Hepatocyte (in vitro differentiated cells): ENCODE results near the gene HOXA11. TPM values are rescaled to one million over a fixed set of nuclear protein-coding genes. Genes with fewer than 3 reads are reported as not detected.

Experiments used
- DNase-seq: peaks from one replicate; pipeline ENCODE4 v3.0.0-alpha.2; 2016; ENCODE audit warnings: low spot score
- H2AFZ ChIP-seq: fragments of 200-600 bp; sonication (generic); 2 replicates; pipeline ENCODE4 v1.6.0; 2016; ENCODE audit warnings: antibody characterized with exemption, mild to moderate bottlenecking
- H3K27ac ChIP-seq: fragments of 200-600 bp; sonication (generic); 2 replicates; pipeline ENCODE4 v1.5.1; 2016; ENCODE audit warnings: mild to moderate bottlenecking
- H3K27me3 ChIP-seq: fragments of 200-600 bp; sonication (generic); 2 replicates; pipeline ENCODE4 v1.6.1; 2016
- H3K36me3 ChIP-seq: fragments of 200-600 bp; sonication (generic); replicated peaks from 2 replicates; pipeline ENCODE4 v1.5.1; 2016; ENCODE audit warnings: low read depth; ENCODE audit not compliant: insufficient read depth
- H3K4me1 ChIP-seq: fragments of 200-600 bp; sonication (generic); 2 replicates; pipeline ENCODE4 v1.5.1; 2016; ENCODE audit warnings: mild to moderate bottlenecking, moderate library complexity; ENCODE audit not compliant: insufficient read depth
- H3K4me2 ChIP-seq: fragments of 200-600 bp; sonication (generic); 2 replicates; pipeline ENCODE4 v1.6.0; 2016
- H3K4me3 ChIP-seq: fragments of 200-600 bp; sonication (generic); 2 replicates; pipeline ENCODE4 v1.5.1; 2016; ENCODE audit warnings: mild to moderate bottlenecking
- H3K79me2 ChIP-seq: fragments of 200-600 bp; sonication (generic); 2 replicates; pipeline ENCODE4 v1.6.0; 2017; ENCODE audit warnings: mild to moderate bottlenecking
- H3K9me2 ChIP-seq: fragments of 200-600 bp; sonication (generic); replicated peaks from 2 replicates; pipeline ENCODE4 v1.6.0; 2017; ENCODE audit warnings: mild to moderate bottlenecking; ENCODE audit not compliant: insufficient read depth
- H3K9me3 ChIP-seq: fragments of 200-600 bp; sonication (generic); 2 replicates; pipeline ENCODE4 v1.5.1; 2016; ENCODE audit warnings: low read depth, mild to moderate bottlenecking
- H4K20me1 ChIP-seq: fragments of 200-600 bp; sonication (generic); 2 replicates; pipeline ENCODE4 v1.6.0; 2016; ENCODE audit warnings: mild to moderate bottlenecking; ENCODE audit not compliant: insufficient read depth, poor library complexity, severe bottlenecking
- EZH2 ChIP-seq: fragments of 200-600 bp; sonication (generic); IDR thresholded peaks from 2 replicates; pipeline ENCODE4 v1.6.1; 2016; ENCODE audit warnings: antibody characterized with exemption, mild to moderate bottlenecking, borderline replicate concordance
- EZH2phosphoT487 ChIP-seq: fragments of 200-600 bp; sonication (generic); IDR thresholded peaks from one replicate; pipeline ENCODE4 v1.6.1; 2018; ENCODE audit warnings: antibody characterized with exemption, mild to moderate bottlenecking, low read depth, moderate library complexity; ENCODE audit not compliant: unreplicated experiment, severe bottlenecking
- WGBS: methylation state at CpG from one replicate; pipeline ENCODE4 v1.1.6; 2016; ENCODE audit warnings: low lambda C conversion rate; ENCODE audit errors: missing lambda C conversion rate; 5-methylcytosine and 5-hydroxymethylcytosine counted together
- polyA plus RNA-seq: library from polyadenylated mRNA; unstranded; fragments of >200 nt; fragmentation: Nextera tagmentation; extraction: Ambion mirVana; gene quantifications from 2 replicates; pipeline ENCODE4 v1.2.1, GENCODE V29; 2016
- total RNA-seq: library from RNA; depleted of rRNA; stranded (reverse); fragments of >200 nt; gene quantifications from 2 replicates; pipeline ENCODE4 v1.2.3, GENCODE V29; 2014
- TF ChIP-seq, protein P1 (sequence below): fragments of 200-600 bp; sonication (generic); IDR thresholded peaks from 2 replicates; pipeline ENCODE4 v1.5.1; 2016; ENCODE audit warnings: antibody characterized with exemption, mild to moderate bottlenecking; ENCODE audit not compliant: poor library complexity

HOXA11 gene
- total and polyA plus RNA-seq, 2 experiments from 2014 or later = 6.4 to 7.6 TPM

DNA sequence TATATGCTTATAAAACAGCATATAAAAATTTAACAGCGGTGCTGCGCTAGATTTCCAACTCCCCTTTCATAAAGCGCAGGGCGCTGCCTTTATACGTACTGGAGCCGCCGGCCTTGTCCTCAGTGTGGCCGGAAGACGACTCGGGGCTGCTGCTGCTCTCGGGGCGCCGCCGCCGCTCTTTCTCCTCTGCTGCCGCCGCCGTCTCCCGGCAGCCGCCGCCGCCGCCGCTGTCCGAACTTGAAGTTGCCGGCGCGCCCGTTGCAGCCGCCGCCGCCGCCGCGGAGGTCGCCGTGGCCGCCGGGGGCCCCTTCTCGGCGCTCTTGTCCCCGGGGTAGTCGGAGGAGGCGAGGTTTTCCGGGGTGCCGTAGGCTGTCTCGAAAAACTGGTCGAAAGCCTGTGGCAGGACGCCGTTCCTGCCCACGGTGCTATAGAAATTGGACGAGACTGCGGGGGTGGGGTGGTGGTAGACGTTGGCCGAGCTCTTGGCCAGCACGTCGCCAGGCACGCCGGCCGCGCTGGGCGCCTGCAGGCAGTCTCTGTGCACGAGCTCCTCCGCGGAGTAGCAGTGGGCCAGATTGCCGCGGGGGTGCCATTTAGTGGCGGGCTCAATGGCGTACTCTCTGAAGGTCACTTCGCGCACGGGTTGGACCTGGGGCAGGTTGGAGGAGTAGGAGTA lies 557 bp downstream of the HOXA11 start:
- peaks cover 90% of the 10 kb centered on the region for H3K27me3 ChIP-seq
- H3K9me3 ChIP-seq = no peaks in the 10 kb centered on the region
- peak overlapping the region; percentile 96 for H3K4me2 ChIP-seq
- WGBS = 2% methylated on average over 72 of the region's 72 CpGs
- H3K4me1 ChIP-seq = peaks cover 33% of the 10 kb centered on the region
- H3K4me3 ChIP-seq = peak overlapping the region; percentile 77
- H4K20me1 ChIP-seq = no peaks in the 10 kb centered on the region
- peaks cover 84% of the 10 kb centered on the region for H3K79me2 ChIP-seq
- peak overlapping the region; percentile 90 for H3K27ac ChIP-seq
- H3K36me3 ChIP-seq = no peaks in the 10 kb centered on the region
- TF ChIP-seq, protein P1, sequence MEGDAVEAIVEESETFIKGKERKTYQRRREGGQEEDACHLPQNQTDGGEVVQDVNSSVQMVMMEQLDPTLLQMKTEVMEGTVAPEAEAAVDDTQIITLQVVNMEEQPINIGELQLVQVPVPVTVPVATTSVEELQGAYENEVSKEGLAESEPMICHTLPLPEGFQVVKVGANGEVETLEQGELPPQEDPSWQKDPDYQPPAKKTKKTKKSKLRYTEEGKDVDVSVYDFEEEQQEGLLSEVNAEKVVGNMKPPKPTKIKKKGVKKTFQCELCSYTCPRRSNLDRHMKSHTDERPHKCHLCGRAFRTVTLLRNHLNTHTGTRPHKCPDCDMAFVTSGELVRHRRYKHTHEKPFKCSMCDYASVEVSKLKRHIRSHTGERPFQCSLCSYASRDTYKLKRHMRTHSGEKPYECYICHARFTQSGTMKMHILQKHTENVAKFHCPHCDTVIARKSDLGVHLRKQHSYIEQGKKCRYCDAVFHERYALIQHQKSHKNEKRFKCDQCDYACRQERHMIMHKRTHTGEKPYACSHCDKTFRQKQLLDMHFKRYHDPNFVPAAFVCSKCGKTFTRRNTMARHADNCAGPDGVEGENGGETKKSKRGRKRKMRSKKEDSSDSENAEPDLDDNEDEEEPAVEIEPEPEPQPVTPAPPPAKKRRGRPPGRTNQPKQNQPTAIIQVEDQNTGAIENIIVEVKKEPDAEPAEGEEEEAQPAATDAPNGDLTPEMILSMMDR = no peak
- TF ChIP-seq EZH2 = peak; percentile 90
- H2AFZ ChIP-seq = peak overlapping the region; percentile 57
- no peaks in the 10 kb centered on the region for H3K9me2 ChIP-seq
- DNase-seq = no peak

- Histone ChIP-seq H3K9me3 (no peaks in the 10 kb centered on the region), H4K20me1 (no peaks in the 10 kb centered on the region), H3K27ac (peak overlapping the region; percentile 90), H2AFZ (peak overlapping the region; percentile 57), H3K27me3 (peaks cover 90% of the 10 kb centered on the region), H3K4me2 (peak overlapping the region; percentile 96), H3K4me3 (peak overlapping the region; percentile 77), H3K79me2 (peaks cover 84% of the 10 kb centered on the region), H3K36me3 (no peaks in the 10 kb centered on the region), H3K9me2 (no peaks in the 10 kb centered on the region), H3K4me1 (peaks cover 27% of the 10 kb centered on the region)
- no peak for DNase-seq
- under 1% methylated on average over 30 of the region's 30 CpGs for WGBS
- TF ChIP-seq EZH2 = no peak
- no peak for TF ChIP-seq EZH2phosphoT487
- TF ChIP-seq, protein P1 = no peak
These were observed 1.2 kb downstream of the HOXA11 start for GRCh38 chr7:27183682-27184336.

DNA sequence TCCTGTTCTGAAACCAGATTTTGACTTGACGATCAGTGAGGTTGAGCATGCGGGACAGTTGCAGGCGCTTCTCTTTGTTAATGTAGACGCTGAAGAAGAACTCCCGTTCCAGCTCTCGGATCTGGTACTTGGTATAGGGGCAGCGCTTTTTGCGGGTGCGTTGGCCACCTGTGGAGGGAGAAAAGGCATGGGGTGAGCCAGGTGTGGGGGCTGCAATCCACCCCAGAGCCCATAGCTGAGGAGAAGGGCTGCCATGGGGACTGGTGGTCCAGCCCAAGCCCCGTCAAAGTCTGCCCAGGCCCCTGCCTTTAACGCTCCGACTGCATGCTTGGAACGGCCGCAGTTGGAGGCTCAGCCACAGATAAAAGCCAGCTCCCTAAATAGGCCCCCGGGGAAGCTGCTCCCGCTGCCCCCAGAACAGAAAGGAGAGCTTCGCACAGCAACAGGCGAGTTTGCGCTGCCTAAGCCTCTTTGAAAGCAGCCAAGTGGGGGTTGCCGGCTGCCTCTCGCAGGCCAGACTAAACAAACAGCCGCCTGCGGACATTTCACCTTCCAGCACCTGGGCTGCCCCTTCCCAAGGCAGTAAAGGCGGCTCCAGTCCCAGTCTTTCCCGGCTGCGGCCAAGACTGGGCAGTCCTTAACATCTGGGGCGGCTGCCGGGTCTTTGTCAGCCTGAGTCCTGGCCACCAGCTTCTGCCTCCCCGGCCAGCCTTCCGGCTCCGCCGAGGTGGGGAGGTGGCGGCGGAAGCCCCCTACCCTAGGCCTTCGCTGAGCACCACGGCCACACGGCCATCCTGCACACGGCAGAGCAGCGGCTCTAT lies 2.0 kb downstream of the HOXA11 start:
- TF ChIP-seq EZH2 (no peak), EZH2phosphoT487 (peak; percentile 22)
- TF ChIP-seq, protein P1 = no peak
- 5% methylated on average over 39 of the region's 39 CpGs for WGBS
- Histone ChIP-seq H3K36me3 (no peaks in the 10 kb centered on the region), H3K4me1 (peaks cover 25% of the 10 kb centered on the region), H3K4me2 (peak overlapping the region; percentile 96), H2AFZ (no peak overlapping the region), H3K9me3 (no peaks in the 10 kb centered on the region), H3K27me3 (peaks cover 90% of the 10 kb centered on the region), H3K9me2 (no peaks in the 10 kb centered on the region), H3K79me2 (peaks cover 84% of the 10 kb centered on the region), H4K20me1 (no peaks in the 10 kb centered on the region), H3K27ac (peak overlapping the region; percentile 90), H3K4me3 (peak overlapping the region; percentile 77)
- no peak for DNase-seq
